ENCODE results near the gene GPM6B. TPM values are rescaled to one million over a fixed set of nuclear protein-coding genes. Genes with fewer than 3 reads are reported as not detected.

GPM6B gene
- total RNA-seq, 1 donor from 2014 or later: 3.6 TPM

DNA sequence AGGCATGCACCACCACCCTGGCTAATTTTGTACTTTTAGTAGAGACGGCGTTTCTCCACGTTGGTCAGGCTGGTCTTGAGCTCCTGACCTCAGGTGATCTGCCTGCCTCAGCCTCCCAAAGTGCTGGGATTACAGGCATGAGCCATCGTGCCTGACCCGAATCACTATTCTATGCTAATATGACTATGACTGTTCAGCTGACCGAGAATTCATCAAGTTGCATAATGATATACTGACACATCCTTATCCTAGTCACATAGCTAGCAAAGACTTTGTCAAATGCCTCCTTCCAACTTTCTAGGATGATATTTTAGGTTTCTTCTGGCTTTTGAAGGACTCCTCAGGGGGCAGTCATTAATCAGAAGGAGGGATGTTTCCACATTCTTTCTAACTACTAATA is 4.8 kb upstream of the GPM6B start:
- ATAC-seq: peak; percentile 89

DNA sequence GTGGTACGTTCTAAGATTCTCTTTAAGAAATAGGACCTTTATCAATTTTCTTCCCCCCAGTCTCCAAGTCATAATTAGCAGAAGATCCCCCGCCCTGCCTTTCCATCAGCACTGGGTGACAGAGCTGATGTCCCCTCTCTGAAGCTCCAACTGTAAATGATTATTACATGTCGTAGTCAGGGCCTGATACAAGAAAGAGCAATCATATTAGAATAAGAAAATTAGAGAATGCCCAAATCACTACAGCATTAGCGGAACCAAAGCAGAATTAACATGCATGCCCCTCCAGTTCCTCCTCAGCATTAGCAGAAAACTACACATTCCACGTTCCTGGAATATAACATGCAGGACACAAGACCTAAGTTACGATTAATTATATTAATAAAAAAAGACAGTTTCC is 717 bp downstream of the GPM6B start:
- no peak for ATAC-seq

DNA sequence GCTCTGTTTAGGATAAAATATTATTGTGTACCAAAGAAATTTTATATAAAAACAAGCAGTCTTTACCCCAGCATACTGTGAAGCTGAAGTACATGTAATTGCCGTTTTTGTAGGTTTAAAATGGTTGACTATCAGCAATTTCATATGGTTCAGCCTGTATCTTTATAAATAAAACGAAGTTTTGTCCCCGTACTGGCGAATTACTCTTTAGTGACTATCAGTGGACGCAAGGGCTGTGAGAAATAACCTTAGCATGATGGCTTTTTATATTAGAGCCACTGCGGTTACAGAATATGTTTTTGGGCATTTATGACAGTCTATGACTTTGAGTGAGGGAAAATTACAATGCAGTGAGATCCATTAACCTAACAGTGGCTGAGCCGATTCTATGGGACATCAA is 1.2 kb downstream of the GPM6B start:
- no peak for ATAC-seq

- ATAC-seq: no peak
Observed at GRCh38 chrX:13808865-13809264, 8.0 kb downstream of the GPM6B start.

DNA sequence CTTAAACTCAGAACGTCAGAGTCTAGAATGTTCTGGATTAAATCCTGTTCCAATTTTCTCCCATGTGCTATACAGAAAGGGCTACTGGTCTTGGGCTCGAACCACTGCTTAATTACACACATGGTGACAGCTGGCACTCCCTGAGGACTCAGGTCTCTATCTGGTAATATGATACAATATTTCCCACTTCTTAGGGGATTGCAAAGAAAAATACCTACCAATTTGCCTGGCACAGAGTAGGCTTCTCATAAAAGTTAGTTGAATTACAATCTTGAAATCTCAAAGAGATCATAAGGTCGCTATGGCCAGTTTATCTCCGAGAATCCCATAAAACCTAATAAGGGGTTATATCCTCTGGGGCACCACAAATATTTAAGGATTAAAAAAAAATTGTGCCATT is 8.6 kb downstream of the GPM6B start:
- no peak for ATAC-seq

- ATAC-seq: no peak
Observed at GRCh38 chrX:13805241-13805640, 11.7 kb downstream of the GPM6B start.

- no peak for ATAC-seq
Observed at GRCh38 chrX:13803116-13803515, 13.8 kb downstream of the GPM6B start.

GRCh38 chrX:13798184-13798583 is 18.7 kb downstream of the GPM6B start:
- no peak for ATAC-seq

- ATAC-seq: no peak
Observed at GRCh38 chrX:13797512-13797911, 19.4 kb downstream of the GPM6B start.

DNA sequence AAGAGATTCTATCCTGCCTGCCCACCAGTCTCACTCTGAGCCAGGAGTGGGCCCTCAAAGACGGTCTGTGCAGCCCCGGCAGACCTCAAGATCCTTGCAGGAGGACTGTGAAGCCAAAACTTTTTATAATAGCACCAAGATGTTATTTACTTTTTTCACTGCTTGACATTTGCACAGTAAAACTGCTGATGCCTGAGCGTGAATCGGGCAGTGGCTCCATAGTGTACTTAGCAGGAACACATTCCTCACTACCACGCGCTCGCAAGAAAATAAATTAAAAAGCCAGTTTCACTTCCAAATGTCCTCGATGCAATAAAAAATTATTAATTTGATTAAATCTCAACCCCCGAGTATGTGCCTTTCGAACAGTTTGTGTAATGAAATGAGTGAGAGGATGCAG is 22.5 kb downstream of the GPM6B start:
- no peak for ATAC-seq

GRCh38 chrX:13793897-13794296 is 23.0 kb downstream of the GPM6B start:
- no peak for ATAC-seq

DNA sequence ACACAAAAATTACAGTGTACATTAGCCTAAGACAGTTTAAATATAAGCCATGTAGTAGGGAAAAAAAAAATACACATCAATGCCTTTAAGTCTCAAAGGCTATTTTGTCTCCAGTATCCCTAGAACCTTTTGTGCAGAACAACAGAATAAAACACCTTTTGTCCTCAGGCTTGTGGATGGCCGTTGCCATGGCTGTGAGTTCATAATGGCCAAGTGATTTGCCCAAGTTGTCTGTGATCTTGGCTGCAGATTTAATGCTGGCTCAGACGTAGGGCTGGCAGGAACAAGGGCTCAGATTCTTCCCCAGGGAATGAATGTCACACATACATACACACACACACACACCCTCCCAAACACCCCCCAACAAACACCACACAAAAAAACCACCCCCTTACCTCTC is 25.3 kb downstream of the GPM6B start:
- ATAC-seq: no peak

GRCh38 chrX:13791145-13791544 is 25.7 kb downstream of the GPM6B start:
- ATAC-seq: no peak

DNA sequence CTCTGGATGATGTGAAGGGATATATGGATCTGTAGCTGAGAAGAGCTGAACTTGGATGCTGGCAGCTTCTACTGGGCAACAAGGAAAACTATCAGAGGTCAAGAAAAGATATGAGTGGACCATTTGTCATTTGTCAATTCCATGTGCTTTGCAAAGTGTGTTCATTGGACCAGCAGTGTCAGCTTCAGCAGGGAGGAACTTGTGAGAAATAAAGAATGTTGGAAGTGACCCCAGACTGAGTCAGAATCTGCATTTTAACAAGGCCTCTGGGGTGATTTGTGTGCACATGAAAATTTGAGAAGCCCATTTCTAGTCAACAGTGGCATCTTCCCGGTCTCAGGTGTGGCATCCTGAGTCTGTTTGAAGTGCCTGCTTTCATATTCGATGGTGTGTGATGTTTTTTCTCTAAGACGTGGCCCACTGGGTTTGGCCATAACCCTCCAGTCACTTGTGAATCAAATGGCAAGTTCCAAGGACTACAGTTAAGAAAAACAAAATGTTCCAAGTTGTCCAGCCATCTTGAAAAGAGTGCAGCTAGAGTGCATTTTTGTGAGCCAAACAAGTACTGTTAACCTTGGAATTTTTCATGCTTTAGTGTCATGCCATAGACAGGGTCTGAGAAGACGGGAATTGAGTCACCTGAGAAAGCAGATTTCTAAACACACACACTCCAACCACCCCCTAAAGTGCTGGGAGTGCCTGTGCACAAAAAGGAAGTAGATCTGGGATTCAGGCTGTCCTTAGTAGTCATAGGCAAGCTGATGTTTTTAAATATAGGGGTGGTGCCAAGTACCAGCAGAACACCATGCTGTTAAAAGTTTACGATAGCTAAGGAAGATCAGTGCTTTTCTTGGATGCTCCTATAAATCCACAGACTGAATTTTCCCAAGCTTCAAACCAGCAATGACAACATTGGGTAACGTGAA is 26.4 kb downstream of the GPM6B start:
- ATAC-seq: no peak

DNA sequence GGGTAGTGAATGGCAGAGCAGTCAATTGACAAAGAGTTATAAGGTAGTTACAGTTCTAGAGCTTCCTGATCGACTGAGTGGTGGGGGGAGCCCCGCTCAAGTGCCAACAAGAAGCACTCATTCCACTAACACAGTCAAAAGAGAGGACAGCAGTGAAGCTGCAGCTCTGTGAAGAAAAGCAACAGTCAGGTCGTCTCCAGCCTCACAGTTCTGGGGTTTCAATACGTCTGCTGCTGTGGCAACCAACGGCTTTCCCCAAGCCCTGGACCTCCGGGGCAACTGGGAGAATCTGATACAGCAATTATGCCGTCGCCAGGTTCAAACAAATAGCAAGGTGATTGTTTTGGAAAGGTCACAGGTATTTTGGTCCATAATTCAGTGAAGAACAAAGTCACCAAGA is 30.8 kb downstream of the GPM6B start:
- ATAC-seq: no peak

- ATAC-seq: no peak
Observed at GRCh38 chrX:13780868-13781427, 35.9 kb downstream of the GPM6B start.

DNA sequence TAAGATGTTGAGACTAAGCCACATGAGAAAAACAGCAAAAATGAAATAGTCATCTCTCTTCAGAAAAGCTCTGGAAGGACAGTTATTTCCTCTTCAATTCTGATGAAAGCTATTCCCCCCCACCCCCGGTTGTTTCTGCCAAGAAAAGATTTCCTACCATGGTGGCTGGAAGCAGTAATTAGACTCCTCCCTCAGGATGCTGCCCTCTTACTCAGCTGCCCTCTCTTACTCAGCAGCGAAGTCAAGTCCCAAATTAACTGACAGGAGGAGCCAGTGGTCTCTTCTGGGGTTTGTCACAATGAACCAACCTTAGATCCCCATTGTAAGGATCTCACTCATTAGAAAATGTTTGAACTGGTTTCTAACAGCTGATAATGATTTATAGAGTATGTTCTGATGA is 38.0 kb downstream of the GPM6B start:
- ATAC-seq: no peak

GRCh38 chrX:13776387-13776786 is 40.5 kb downstream of the GPM6B start:
- ATAC-seq: no peak

GRCh38 chrX:13775837-13776236 is 41.1 kb downstream of the GPM6B start:
- ATAC-seq: no peak

DNA sequence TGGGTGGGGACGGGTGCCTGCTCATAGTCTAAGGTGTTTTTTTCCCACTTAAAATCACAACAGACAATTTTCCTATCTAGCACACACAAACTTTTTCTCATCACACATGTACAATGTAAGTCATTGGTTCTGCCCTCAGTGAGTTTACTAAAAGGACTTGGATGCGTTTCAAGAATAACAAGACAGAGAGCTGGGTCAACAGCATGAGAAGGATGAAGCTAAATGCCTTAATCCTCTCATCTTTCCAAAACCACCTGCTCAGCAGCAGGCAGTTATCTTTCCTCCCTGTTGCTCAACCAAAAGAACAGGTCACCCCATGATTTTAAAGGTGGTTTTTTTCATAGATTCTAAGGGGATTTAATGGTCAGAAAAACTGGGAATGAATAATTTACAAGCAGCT is 42.2 kb downstream of the GPM6B start:
- no peak for ATAC-seq

DNA sequence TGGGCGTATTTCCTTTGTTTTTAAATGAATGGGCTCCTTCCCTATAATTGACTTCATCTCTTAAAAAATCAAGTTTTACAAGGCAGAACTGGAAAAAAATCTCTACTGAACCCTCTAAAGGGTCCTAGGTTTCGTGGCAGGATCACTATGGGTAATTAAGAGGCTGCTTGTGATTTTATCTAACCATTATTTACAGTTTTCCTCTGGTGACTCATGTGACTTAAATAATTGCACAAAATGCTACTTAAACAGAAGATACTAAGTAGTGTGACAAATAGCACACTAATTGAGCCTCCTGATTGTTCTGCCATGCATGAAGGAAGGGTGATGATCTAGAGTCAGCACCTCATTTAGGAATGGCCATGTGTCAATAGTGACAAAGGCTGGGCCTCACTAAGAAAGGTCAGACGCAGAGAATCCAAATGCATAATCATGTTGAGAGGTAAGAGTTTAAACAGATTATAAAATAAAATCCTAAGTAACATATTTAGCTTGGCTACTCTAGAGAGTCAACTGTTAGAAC is 46.8 kb downstream of the GPM6B start:
- ATAC-seq: no peak

DNA sequence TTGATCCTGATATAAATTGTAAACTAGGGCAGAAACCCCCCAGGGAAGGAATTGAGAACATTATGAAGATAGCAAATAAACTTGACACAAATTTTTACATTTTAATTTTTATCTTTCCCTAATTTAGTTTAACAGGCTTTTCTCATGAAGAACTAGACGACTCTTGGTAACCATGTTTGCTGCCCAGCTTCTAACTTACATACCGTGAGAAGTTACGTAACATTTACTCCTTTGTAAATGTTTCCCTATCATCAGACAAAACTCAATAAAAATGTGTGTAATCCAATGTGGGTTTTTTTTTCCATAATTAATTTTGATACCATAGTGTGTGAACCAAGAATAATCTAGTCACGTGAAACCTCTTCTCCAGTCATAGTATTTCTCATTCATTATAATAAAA is 48.0 kb downstream of the GPM6B start:
- no peak for ATAC-seq

DNA sequence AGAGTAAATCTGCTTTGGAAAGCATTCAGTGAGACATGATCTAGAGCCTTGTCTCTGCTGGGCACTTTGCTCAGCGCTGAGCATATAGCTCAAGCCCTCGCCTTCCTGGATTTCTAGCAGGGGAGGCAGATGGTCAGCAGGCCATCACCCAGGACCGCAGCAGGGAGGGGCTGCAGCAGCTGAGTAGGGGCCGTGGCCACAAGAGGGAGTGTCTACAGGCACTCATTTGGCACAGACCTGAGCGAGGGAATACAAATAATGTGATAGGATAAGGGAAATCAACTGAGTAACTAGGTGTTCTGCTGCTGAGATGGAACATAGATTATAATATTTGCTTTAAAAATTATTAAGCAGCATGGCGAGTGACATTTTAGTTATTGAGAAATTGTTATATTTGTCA is 52.1 kb downstream of the GPM6B start:
- ATAC-seq: no peak

DNA sequence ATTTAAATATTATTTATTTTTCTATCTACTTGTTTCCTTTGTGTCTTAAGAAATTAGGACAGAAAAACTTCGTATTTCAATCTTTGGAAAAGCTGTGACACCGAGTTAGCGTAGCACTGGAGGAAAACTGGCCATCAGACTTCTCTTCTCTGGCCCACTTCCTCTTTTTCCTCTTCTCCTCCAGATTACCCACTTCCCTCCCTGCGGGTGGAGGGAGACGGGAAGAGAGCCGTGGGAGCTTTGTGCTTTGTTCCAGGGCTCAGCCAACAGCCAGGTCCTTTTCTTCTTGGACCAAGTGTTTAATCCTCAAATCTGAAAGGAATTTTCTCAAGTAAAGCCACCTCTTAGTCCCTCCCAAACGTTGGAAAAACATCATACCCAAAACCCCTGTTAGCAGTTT is 52.6 kb downstream of the GPM6B start:
- no peak for ATAC-seq
